ENCODE measurements around the gene FGR.

FGR gene

DNA sequence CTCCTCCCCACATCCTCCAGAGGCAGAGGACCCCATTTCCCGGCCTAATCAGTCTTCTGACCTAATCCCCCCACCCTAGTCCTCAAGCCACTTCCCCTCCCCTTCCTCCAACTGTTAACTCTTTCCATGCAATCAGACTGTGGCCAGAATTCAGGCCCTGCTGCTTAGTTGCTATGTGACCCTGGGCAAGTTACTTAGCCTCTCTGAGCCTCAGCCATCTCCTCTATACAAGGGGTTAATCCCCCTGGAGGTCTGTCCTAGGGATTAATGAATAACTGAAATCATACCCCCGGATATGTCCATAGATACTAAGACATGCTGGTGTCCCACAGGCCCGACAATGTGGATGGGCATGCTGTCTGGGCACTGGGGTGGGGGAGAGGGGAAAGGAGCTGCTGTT, 49.3 kb downstream of the FGR start:
- DNase-seq (ENCODE audit: low read depth): no peak

DNA sequence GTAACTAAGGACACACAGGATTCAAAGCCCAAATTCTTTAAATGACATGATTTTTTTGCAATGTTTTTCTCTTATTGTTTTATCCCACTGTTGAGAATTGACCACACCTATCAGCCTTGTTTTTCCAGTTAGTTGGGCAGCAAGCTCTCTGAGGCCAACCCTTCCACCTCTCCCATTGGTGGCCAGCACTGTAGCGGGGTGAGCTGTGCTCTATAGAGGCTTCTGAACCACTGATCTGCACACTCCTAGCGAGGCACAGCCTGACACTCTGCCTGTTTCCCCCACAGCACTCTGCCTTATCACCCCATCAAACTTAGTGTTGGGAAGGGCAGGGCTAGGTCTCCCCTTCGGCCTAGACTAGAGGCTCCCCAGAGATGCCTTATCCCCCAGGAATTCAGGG, 50.5 kb downstream of the FGR start:
- DNase-seq (ENCODE audit: low read depth): no peak

DNA sequence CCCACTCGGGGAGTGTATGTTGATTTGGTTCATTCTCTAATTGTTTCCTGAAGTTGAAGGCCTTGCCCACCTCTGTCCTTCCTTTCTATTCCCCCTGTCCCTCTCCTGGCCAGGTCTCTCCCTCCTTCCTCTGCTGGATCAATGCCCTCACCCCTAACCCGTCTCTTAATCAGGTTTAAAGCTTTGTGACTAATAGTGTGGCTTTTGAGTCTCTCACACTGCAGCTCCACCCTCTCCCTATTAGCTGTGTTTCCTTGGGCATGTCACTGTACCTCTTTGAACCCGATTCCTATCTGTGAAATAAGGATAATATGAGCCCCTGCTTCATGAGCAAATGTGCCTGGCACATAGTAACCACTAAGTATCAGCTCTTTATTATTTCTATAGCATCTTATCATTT, 51.5 kb downstream of the FGR start:
- no peak for DNase-seq (ENCODE audit: low read depth)

DNA sequence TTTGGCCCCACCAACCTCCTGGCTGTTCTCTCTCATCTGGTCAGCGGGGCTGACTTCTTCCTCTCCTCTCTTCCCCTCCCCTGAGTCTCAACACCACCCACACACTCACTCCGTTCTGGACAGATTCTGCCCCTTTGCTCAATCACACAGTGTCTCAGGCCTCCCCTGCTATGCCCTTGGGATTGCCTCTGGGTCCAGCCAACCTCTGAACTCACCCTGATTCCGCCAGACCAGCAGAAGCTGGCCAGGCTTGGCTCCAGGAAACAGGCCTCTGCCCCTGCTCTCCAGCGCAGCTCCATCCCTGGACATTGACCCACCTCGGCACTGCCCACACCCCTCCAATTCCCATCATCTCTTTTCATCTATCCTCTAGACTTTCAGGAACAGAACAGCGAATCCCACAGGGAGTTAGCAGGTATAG, 53.2 kb downstream of the FGR start:
- DNase-seq (ENCODE audit: low read depth): no peak

DNA sequence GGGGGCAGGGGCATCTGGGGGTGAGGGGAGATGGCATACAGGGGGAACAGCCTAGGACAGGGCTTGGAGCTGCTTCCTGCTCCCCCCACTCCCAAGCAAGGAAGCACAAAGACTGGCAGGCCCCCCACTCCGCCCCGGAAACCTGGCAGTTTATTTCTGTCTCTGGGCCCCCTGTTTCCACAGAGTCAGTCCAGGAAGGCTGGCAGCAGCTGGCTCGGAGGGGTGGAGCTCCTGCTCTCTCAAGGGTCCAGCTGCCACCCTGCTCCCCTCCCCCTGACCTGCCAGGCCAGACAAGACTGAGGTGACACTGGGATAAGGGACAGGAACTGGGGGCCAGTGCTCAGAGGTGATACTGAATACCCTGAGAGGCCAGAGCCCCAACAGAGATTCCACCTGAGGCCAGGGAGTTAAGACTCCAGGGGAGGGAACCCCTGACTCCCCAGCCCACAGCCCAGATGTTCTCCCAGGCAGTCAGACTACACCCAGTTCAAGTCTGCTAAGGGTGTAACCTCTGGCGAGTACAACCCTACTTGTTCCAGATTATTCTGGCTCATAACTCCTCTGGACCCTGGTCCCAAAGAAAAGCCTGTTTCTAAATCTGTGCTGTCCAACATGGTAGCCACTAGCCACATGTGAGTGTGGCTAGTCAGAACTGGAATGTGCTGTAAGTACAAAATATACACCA, 57.3 kb downstream of the FGR start:
- no peak for DNase-seq (ENCODE audit: low read depth)

DNA sequence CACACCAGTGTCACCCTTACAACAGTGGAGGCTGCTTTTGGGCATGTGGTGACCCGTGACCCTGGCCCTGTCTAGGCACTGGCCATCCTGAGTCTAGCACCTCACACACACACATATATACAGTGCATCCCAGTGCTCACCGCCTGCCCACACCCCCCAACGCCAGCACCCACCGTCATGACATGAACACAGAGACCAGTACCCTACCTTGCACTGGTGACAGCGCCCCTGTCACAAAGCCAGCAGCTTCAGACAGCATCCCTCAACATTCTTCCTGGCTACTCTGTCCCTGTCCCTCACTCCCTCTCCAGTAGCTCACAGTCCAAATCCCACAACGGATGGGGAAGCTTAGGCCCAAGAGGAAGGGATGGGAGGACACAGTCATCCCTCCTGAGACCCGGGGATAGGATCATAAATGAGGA, 58.2 kb downstream of the FGR start:
- no peak for DNase-seq (ENCODE audit: low read depth)

DNA sequence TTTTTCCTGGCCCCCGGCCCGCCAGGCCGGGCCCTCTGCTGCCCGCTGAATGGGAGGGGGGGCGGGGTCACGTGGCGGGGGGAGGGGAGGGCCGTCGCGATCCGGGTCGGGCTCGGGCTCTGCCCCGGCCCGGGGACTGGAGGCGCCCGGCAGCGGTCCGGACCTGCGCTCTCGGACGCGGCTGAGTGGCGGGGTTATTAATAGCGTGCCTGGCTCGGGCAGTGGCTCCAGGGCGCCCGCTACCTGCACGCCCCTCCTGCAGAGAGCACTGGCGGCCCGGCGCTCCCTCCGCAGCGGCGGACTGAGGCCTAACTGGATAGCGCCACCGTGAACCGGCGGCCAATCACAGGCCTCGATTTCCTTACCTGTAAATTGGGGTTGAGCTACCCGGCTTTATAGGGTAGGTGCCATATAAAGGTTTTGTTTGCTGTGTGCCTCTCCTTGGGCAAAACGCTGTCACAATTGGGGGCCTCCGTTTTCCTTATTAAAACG, 59.1 kb downstream of the FGR start:
- DNase-seq (ENCODE audit: low read depth): no peak

DNA sequence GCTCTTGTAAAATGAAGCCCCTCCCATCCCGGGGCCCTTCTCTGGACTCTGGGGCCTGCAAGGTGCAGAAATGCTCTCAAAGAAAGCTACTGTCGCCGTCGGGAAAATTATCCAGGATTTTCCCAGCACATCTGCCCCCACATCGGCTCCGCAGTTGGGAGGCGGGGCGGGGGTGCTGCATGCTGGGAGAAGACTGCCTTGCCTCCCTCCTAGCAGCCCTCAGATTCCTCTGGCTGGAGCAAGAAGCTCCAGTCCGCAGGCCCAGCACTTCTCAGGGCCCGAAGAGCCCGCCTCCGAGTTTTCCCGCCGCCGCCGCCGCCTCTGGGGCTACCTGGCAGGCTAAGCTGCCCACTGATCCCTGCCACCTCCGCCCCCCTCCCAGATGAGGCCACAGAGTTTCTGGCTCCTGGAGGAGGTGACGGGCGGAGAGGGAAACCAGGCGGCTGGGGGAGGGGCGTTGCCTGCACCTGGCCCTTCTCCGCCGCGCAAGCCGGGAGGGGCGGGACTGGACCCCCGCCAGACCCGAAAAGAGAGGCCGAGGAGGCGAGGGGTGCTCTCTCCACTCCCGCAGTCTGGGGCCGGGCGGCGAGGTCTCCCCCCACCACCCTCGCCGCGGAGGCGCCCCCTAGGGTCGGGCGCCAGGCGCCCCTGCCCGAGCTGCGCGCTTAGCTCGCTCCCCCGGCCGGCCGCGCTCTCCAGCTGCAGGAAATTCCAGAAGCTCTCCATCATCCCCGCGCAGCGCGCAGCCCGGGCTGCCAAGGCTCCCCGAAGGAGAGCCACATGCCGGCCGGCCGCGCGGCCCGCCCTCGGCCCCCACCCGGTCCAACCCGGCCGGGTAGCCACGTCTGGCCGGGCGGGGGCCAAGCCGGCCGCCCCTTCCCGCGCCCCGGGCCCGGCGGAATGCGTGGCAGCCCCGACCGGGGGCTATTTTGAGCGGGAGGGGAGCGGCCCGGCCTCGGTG, 59.8 kb downstream of the FGR start:
- no peak for DNase-seq (ENCODE audit: low read depth)

DNA sequence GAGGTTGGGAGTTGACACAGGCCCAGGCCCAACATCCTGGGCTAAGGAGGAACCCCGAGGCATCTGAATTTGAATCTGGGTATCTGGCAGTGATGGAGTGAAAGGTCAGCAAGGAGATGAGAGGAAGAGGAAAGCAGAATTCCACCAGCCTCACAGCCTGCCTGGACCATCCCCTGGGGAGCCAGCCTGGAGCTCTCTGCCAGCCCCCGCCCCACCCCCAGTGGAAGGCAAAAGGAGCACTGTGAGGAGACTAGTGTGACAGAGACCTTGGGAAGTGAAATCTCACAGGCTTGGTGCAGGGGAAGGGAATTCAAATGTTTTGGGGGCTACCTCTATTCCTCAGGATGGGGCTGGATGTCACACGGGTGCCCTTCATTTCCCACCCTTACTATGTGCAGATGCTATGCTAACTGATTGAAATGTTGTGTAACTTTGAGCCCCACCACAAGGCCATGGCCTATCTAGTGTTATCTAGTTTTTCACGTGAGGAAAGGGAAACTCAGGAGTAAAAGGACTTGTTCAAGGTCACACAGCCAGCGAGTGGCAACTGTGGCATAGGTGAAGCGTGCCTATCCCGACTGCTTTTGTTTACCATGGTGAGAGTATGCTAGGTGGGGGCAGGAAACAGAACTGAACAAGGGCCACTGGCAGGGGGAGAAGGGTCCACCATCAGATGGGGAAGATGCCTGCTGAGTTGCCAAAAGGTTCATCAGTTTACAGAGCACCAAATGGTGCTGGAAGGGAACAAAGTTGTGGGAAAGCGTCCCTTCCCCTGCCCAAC, 60.8 kb downstream of the FGR start:
- no peak for DNase-seq (ENCODE audit: low read depth)

DNA sequence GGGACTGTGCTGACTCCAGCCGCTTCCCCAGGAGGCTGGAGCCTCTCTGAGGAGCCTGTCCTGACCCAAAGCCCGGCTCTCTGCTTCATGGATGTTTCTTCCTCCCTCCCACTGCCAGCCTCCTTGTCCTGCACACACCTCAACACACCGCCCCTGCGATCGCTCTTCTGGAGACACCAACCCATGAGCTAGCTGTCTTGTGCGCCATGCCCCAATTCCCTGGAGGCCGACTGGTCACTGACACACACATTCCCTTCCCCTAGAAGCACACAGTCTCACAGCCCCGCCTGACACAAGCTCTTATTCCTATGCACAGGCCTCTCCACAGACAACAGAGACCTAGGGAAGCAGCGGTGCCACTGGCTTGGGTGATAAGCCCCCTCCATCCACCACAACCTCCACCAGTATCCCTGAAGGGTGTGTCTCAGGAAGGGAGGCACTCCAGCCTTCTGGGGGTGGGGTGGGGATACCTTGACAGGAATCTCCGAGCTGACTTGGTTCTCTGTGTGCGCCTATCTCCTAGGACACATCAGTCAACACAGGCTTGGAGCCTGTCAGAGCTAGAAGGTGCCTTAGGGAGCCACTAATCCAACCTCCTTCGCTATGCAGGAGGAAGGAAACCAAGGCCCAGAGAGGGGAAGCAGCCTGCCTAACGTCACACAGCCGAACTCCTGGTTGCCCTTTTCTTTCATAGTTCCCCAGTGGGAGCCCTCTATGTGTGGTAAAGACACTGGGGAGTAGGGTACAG, 62.1 kb downstream of the FGR start:
- no peak for DNase-seq (ENCODE audit: low read depth)

DNA sequence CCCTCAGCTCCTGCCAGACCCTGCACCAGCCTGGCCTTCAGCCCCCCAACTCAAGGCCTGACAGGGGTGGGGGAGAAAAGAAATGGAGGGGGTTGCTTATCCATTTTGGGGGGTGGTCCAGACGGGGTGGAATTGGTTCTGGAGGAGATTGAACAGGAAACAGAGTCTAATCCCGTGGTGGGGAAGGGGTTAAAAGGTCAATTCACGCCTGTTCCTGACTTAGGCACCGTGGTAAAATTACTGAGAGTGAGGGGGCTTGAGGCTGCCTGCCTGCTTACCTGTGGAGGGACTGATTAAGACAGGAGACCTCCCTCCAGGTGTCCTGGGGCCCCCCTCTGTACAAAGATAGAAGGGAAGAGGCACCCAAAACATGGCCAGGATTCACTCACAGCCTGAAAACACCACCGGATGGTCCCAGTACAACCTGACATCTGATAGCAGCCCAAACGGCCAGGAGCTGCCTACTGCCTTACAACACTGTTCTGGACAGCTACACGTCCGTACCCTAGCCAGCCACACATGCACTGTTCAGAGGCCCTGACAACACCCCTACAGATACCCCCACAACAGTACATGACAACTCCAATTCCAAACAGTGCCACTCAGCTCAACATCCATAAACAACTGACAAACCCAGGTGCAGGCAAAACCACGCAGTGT, 62.8 kb downstream of the FGR start:
- no peak for DNase-seq (ENCODE audit: low read depth)

DNA sequence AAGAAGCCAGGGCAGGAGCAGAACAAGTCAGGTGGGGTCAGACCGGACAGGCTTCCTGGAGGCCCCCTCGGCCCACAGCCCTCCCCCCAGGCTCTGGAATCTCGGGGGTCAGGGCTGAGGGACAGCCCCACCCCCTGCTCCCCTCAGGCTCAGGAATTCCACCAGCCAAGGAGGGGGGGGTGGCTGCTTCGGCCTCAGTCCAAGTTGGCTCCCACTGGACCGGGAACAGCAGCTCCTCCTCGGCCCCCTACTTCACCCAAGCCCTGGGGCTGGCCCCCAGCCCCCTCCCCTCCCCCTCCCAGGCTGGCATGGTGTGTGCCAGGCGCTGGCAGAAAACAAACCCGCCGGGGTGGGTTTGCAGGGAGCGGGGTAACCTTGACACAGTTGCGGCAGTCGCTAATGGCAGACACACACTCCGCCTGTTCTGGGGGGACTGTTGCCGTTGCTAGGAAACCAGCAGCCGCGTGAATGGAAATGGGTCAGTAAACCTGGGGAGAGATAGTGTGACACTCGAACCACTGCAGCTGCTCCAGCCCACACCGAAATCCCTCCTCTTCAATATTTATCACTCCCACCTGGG, 63.5 kb downstream of the FGR start:
- no peak for DNase-seq (ENCODE audit: low read depth)

DNA sequence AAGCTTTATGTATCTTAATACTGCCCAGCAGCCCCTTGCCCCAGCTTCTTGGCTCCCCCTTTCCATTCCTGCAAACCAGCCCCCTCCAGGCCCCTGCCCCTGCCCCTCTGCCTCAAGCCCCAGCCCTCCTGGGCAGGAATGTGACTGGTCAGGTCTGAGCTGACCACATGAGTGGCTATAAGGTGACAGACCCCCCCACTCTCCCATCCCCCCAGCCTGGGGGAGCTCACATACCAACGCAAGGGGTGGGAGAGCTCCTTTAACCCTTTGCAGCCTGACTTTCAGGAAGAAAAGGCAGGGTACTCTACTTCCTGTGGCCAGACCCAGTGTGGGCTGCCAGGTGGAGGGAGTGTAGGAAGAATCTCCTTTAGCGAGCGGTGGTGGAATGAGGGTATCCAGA, 64.2 kb downstream of the FGR start:
- DNase-seq (ENCODE audit: low read depth): no peak

DNA sequence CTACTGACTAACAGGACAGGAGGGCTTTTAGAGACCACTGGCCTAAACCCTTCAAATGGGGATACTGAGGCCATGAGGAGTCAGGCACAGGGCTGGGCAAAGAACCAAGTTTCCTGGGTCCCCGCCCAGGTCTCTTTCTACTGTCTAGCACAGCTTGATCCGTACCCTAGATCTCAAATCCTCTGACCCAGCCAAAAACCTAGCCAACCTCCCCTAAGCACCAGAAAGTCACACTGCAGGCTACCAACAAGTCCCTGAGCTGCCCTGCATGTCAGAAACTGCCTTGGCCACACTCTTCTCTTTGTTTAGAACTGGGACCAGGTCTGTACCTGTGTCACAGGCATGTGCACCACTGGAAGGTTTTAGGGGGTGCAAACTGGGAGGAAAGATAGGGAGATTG, 64.6 kb downstream of the FGR start:
- DNase-seq (ENCODE audit: low read depth): no peak

DNA sequence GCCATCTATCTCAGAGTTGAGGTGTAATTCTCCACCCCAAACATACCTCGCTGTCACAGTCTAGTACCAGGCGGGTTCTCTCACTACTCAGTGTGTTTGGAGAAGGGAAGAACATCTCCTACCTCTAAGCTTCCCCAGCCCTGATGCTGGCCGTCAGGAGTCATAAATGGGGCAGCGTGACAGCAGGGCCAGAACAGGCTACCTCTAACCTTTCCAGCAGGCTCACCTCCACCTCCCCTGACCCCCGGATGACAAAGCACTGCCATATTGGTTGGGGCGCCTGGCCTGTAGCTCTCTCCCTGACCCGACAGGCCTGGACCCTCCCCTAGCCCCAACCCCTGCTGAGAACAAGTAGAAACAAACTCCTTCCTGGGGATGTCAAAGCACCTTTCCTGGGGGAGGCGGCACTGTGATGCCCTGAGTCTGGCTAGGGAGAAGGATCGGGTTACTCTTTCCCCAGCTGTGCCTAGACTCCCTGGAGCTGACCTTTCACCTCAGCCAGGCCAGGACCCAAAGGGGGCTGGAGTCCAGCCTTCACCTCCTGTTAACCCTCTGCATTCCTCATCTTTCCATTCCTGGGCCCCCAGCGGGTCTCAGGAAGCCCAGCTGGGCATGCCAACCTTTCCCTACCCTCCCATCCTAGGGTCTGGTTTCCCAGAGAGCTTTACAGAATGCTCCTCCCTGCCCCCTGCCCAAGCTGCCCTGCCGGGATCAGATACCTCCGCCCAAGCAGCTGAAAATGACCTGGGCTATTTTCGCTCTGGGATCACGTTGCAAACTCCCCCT, 65.3 kb downstream of the FGR start:
- no peak for DNase-seq (ENCODE audit: low read depth)

DNA sequence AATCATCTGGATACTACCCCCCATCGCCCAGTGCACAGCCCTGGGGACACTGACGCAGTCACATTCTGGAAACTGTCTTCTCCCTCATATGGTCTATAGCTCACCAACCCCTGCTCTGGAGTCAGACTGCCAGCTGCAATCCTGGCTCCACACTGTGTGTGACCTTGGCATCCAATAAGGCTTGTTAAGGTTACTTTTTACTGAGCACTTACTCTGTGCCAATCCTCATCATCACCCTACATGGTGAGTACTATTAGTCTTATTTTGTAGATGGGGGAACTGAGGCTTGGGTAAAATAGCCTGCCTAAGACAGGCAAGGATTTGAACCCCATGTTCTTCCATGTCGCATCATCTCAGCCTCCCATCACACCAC, 65.9 kb downstream of the FGR start:
- DNase-seq (ENCODE audit: low read depth): no peak

DNA sequence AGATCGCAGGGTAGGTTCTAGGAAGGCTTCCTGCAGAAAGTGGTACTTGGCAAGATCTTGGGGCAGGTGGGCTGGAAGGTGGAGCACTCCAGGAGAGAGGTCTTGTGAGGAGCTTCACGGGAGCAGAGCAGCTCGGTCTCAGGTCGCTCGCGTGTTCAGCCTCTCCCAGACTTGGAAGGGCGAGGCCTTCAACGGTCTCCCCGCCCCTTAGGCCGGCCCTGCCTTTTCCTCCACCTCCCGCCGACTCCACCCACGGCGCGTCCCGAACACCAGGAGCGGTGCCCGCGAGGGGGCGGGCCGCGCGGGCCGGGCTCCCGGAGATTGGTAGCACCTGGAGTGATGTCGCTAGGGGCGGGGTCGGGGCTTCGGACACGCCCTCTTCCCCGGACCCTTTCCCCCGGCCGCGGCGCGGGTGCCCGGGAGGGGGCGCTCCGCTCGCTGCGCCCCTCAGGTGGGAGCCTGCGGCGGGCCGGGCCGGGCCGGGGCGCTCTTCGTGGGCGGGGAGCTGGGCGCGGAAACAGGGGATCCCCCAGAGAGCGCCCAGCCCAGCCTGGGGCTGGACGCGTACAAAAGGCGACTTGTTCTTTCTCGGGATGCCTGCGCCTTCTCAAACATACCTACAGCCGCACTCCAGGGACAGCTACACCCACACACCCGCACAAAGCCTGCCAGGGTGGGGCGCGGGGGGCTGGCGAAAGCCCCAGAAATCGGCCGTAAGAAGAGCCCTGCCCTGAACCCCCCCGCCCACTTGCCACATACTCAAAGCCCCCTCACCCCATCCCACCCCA, 66.5 kb downstream of the FGR start:
- peak; percentile 93 for DNase-seq (ENCODE audit: low read depth)

DNA sequence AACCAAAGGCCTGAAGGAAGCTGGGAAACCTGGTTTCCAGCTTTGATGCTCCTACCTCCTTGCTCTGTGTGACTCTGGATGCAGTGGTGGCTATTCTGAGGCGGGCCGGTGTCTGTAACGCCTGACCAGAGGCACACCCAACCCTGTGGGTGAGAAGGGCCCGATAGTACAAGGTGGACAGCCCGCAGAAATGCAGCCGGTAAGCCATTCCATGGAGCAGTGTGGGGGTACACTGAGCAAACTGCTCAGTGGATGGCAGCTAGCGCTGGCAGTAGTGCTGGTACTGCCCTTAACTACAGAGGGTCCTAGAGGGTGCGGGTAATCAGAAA, 67.0 kb downstream of the FGR start:
- no peak for DNase-seq (ENCODE audit: low read depth)

DNA sequence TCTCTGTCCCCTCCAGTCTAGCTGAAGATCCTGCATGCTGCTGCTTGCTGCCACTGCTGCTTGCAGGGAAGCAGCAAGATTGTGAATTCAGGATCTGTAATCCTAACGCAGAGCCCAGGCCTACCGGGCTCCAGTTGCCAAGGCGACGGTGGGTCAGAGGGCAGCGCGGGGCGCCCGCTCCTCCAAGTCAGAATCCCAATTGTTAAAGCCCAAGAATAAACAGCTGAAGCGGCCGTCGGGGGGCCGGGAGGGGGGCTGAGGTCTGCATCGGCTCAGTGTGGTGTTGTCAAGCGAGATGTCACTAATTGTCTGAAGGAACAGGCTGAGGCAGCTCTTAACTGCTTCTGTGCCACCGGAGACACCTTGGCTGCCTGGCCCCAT, 67.8 kb downstream of the FGR start:
- no peak for DNase-seq (ENCODE audit: low read depth)

Measured in T-helper 22 cell (primary cell).